Breast epithelium (tissue), 4 donors: ENCODE results near the gene RTF2. TPM values are rescaled to one million over a fixed set of nuclear protein-coding genes. Genes with fewer than 3 reads are reported as not detected.

Experiments
- DNase-seq, 2 donors: peaks; one replicate each; pipeline ENCODE4 v3.0.0-alpha.2; 2019; ENCODE audit warnings: low spot score in 2 of 2
- H3K27ac ChIP-seq, 2 donors: fragments of 200-600 bp; sonication (generic) in 1 of 2; one replicate each; pipeline ENCODE4 v1.5.1; 2016 to 2019; ENCODE audit warnings: mild to moderate bottlenecking in 1 of 2
- H3K27me3 ChIP-seq, 2 donors: fragments of 200-600 bp; sonication (generic) in 1 of 2; one replicate each; pipeline versions ENCODE4 v1.5.1 to v1.6.0; 2017 to 2019; ENCODE audit warnings: control low read depth in 1 of 2, mild to moderate bottlenecking in 1 of 2
- H3K36me3 ChIP-seq: fragments of 200-600 bp; one replicate; pipeline ENCODE4 v1.5.1; 2019
- H3K4me1 ChIP-seq, 2 donors: fragments of 200-600 bp; sonication (generic); one replicate each; pipeline ENCODE4 v1.5.1; 2016 to 2019; ENCODE audit warnings: control low read depth in 1 of 2
- H3K4me3 ChIP-seq, 3 donors: fragments of 200-600 bp; sonication (generic); 1 replicate in 2 of 3; 2 replicates in 1 of 3; pipeline ENCODE4 v1.5.1; 2016 to 2019; ENCODE audit warnings: mild to moderate bottlenecking in 3 of 3, moderate library complexity in 2 of 3
- H3K9me3 ChIP-seq, 2 donors: fragments of 200-600 bp; sonication (generic) in 1 of 2; one replicate each; pipeline ENCODE4 v1.5.1; 2016 to 2019; ENCODE audit warnings: control low read depth in 1 of 2
- CTCF ChIP-seq, 3 donors: fragments of 450-650 bp; IDR thresholded peaks; one replicate each; pipeline ENCODE4 v1.5.1; 2016 to 2017; ENCODE audit warnings: antibody characterized with exemption in 3 of 3, mild to moderate bottlenecking in 3 of 3, moderate library complexity in 3 of 3
- POLR2A ChIP-seq: fragments of 450-650 bp; IDR thresholded peaks from one replicate; pipeline ENCODE4 v1.6.1; 2016; ENCODE audit warnings: antibody characterized with exemption, mild to moderate bottlenecking, moderate library complexity
- POLR2AphosphoS5 ChIP-seq, 3 donors: sonication (generic); formaldehyde crosslinking; IDR thresholded peaks; one replicate each; pipeline ENCODE4 v1.6.1; 2017; ENCODE audit warnings: antibody characterized with exemption in 3 of 3
- intact Hi-C: fragments of 100-400 bp; cut with DNase I; formaldehyde crosslinking; loops from one replicate; pipeline ENCODE4 v1.15.1; 2023; ENCODE audit warnings: low total_unique reads
- total RNA-seq, 3 donors: library from RNA; depleted of rRNA; stranded (reverse); fragments of >200 nt; gene quantifications; one replicate each; pipeline ENCODE4 v1.1.0, GENCODE V29; 2016

Gene RTF2
- total RNA-seq, 3 donors from 2014 or later: 58.0 to 80.0 (median 66.3) TPM

DNA sequence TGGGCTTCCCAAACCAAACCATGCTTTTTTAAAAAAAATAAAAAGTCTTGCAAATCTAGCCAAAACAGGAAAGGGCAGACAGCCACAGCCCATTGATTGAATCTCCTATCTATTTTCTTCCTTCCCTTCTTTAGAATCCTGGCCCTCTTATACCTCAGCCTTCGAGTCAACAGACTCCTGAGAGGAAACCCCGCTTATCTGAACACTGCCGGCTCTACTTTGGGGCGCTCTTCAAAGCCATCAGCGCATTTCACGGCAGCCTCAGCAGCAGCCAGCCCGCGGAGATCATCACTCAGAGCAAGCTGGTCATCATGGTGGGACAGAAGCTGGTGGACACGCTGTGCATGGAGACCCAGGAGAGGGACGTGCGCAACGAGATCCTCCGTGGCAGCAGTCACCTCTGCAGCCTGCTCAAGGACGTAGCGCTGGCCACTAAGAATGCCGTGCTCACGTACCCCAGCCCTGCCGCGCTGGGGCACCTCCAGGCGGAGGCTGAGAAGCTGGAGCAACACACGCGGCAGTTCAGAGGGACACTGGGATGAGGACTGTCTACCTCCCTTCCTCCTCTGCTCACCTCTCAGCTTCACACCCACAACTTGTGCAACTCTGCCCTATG is 10.1 kb upstream of the RTF2 start:
- no peaks in the 10 kb centered on the region for H3K36me3 ChIP-seq
- H3K4me1 ChIP-seq: no peaks in the 10 kb centered on the region
- intact Hi-C loops: no loop called here
- no peak overlapping the region for H3K27ac ChIP-seq
- TF ChIP-seq POLR2A: no peak
- no peak for TF ChIP-seq POLR2AphosphoS5 (IDR thresholded peaks at IDR 0.05)
- no peak for TF ChIP-seq CTCF (IDR thresholded peaks at IDR 0.05)
- no peaks in the 10 kb centered on the region for H3K9me3 ChIP-seq
- H3K4me3 ChIP-seq: no peak overlapping the region
- DNase-seq: no peak
- H3K27me3 ChIP-seq: no peaks in the 10 kb centered on the region

GRCh38 chr20:56460459-56460858 is 8.0 kb upstream of the RTF2 start:
- no peaks in the 10 kb centered on the region for H3K4me1 ChIP-seq
- no peaks in the 10 kb centered on the region for H3K27me3 ChIP-seq
- no peak for DNase-seq
- no peak for TF ChIP-seq POLR2AphosphoS5 (IDR thresholded peaks at IDR 0.05)
- TF ChIP-seq POLR2A: no peak
- TF ChIP-seq CTCF (IDR thresholded peaks at IDR 0.05): no peak
- intact Hi-C loops: no loop called here
- no peak overlapping the region for H3K27ac ChIP-seq
- no peaks in the 10 kb centered on the region for H3K36me3 ChIP-seq
- no peak overlapping the region for H3K4me3 ChIP-seq
- H3K9me3 ChIP-seq: no peaks in the 10 kb centered on the region

- intact Hi-C loops: no loop called here
- Histone ChIP-seq H3K36me3 (no peaks in the 10 kb centered on the region), H3K4me1 (no peaks in the 10 kb centered on the region), H3K4me3 (no peak overlapping the region), H3K27me3 (no peaks in the 10 kb centered on the region), H3K27ac (no peak overlapping the region), H3K9me3 (no peaks in the 10 kb centered on the region)
- TF ChIP-seq POLR2AphosphoS5 (IDR thresholded peaks at IDR 0.05): no peak
- no peak for TF ChIP-seq POLR2A
- TF ChIP-seq CTCF (IDR thresholded peaks at IDR 0.05): no peak
- DNase-seq: no peak
These were observed 6.9 kb upstream of the RTF2 start for GRCh38 chr20:56461576-56461975.

GRCh38 chr20:56463428-56463827 is 5.0 kb upstream of the RTF2 start:
- intact Hi-C loops: no loop called here
- TF ChIP-seq CTCF (IDR thresholded peaks at IDR 0.05) (no peak), POLR2A (no peak), POLR2AphosphoS5 (IDR thresholded peaks at IDR 0.05) (no peak)
- Histone ChIP-seq H3K36me3 (no peaks in the 10 kb centered on the region), H3K4me3 (no peak overlapping the region), H3K27ac (no peak overlapping the region), H3K27me3 (no peaks in the 10 kb centered on the region), H3K4me1 (no peaks in the 10 kb centered on the region), H3K9me3 (no peaks in the 10 kb centered on the region)
- no peak for DNase-seq

GRCh38 chr20:56465997-56466396 is 2.4 kb upstream of the RTF2 start:
- H3K27me3 ChIP-seq: no peaks in the 10 kb centered on the region
- no peak for DNase-seq
- H3K27ac ChIP-seq: no peak overlapping the region
- H3K4me3 ChIP-seq: no peak overlapping the region
- intact Hi-C loops: no loop called here
- no peaks in the 10 kb centered on the region for H3K9me3 ChIP-seq
- peaks cover 6 to 14% of the 10 kb centered on the region in 2 donors for H3K4me1 ChIP-seq
- no peaks in the 10 kb centered on the region for H3K36me3 ChIP-seq
- no peak for TF ChIP-seq POLR2A
- TF ChIP-seq POLR2AphosphoS5 (IDR thresholded peaks at IDR 0.05): no peak
- TF ChIP-seq CTCF (IDR thresholded peaks at IDR 0.05): no peak
